HG03520 (cell line): Measurements from ENCODE around the gene GRIN2A.

ENCODE experiments used
- ATAC-seq: cut with Tn5 transposase; IDR thresholded peaks from one replicate; pipeline ENCODE4 v1.9.1; 2021; ENCODE audit warnings: mild to moderate bottlenecking, moderate library complexity; ENCODE audit not compliant: unreplicated experiment

The GRIN2A gene

GRCh38 chr16:9706217-9706836 is 475.9 kb downstream of the GRIN2A start:
- no peak for ATAC-seq

- ATAC-seq, result no peak
These were observed 478.5 kb downstream of the GRIN2A start for GRCh38 chr16:9703731-9704130.
